WTC11 (cell line): ENCODE measurements around the gene FAM53A. TPM values are rescaled to one million over a fixed set of nuclear protein-coding genes. Genes with fewer than 3 reads are reported as not detected.

ENCODE experiments used
- ATAC-seq: fragments of 200-7000 bp; cut with Tn5 transposase; 2 replicates; pipeline ENCODE4 v1.10.0; 2021; ENCODE audit warnings: mild to moderate bottlenecking, moderate library complexity
- CTCF ChIA-PET: fragments of 300-600 bp; sonication (Branson Sonifier 250); formaldehyde crosslinking; loops from one replicate; lab custom pipeline; 2021; ENCODE audit warnings: antibody characterized with exemption; lab: Charles Lee
- POLR2A ChIA-PET: fragments of 350-600 bp; sonication (Branson Sonifier 250); formaldehyde crosslinking; loops from one replicate; lab custom pipeline; 2021; ENCODE audit warnings: antibody characterized with exemption; lab: Charles Lee
- DNase-seq: peaks from one replicate; pipeline ENCODE4 v3.0.0; 2021; ENCODE audit warnings: low spot score
- H3K27ac Mint-ChIP-seq: 2 replicates; pipeline ENCODE4 v1.8.0; 2021; ENCODE audit warnings: mixed read lengths
- H3K27me3 Mint-ChIP-seq: 2 replicates; pipeline ENCODE4 v1.8.0; 2021; ENCODE audit warnings: low read depth, mild to moderate bottlenecking, moderate library complexity, mixed read lengths
- H3K36me3 Mint-ChIP-seq: 2 replicates; pipeline ENCODE4 v1.8.0; 2021; ENCODE audit warnings: mixed read lengths
- H3K4me1 Mint-ChIP-seq: 2 replicates; pipeline ENCODE4 v1.8.0; 2022; ENCODE audit warnings: mixed read lengths
- H3K4me3 Mint-ChIP-seq: 2 replicates; pipeline ENCODE4 v1.8.0; 2021; ENCODE audit warnings: mild to moderate bottlenecking, moderate library complexity, mixed read lengths
- H3K9me3 Mint-ChIP-seq: 2 replicates; pipeline ENCODE4 v1.8.0; 2021; ENCODE audit warnings: mixed read lengths
- CTCF ChIP-seq: fragments of 200-600 bp; IDR thresholded peaks from 2 replicates; pipeline ENCODE4 v1.8.0; 2022; ENCODE audit warnings: antibody characterized with exemption
- E2F1 ChIP-seq: sonication (generic); formaldehyde crosslinking; IDR thresholded peaks from 2 replicates; pipeline ENCODE4 v1.8.0; 2022; ENCODE audit warnings: mild to moderate bottlenecking, missing genetic modification reagents
- FOXK1 ChIP-seq: sonication (generic); formaldehyde crosslinking; IDR thresholded peaks from 2 replicates; pipeline ENCODE4 v1.8.0; 2022; ENCODE audit warnings: mild to moderate bottlenecking, moderate library complexity, missing genetic modification reagents
- FOXP1 ChIP-seq: sonication (generic); formaldehyde crosslinking; IDR thresholded peaks from 2 replicates; pipeline ENCODE4 v1.8.0; 2022; ENCODE audit warnings: missing genetic modification reagents, mild to moderate bottlenecking, moderate library complexity, borderline replicate concordance
- GABPB1 ChIP-seq: sonication (generic); formaldehyde crosslinking; IDR thresholded peaks from 2 replicates; pipeline ENCODE4 v1.8.1; 2023; ENCODE audit warnings: mild to moderate bottlenecking, missing genetic modification reagents
- GRHL2 ChIP-seq: fragments of 250-450 bp; sonication (Bioruptor Pico); IDR thresholded peaks from 2 replicates; pipeline ENCODE4 v1.8.0; 2022; ENCODE audit warnings: mild to moderate bottlenecking, moderate library complexity; ENCODE audit not compliant: insufficient replicate concordance, severe bottlenecking
- HMGXB4 ChIP-seq: sonication (generic); formaldehyde crosslinking; IDR thresholded peaks from 2 replicates; pipeline ENCODE4 v1.8.1; 2023; ENCODE audit warnings: mild to moderate bottlenecking, moderate library complexity, missing genetic modification reagents
- IRF2 ChIP-seq: sonication (generic); formaldehyde crosslinking; IDR thresholded peaks from 2 replicates; pipeline ENCODE4 v1.8.0; 2022; ENCODE audit warnings: low read depth, missing genetic modification reagents, borderline replicate concordance
- JUN ChIP-seq: sonication (generic); formaldehyde crosslinking; IDR thresholded peaks from 2 replicates; pipeline ENCODE4 v1.8.0; 2023; ENCODE audit warnings: mild to moderate bottlenecking, missing genetic modification reagents
- MAX ChIP-seq: sonication (generic); formaldehyde crosslinking; IDR thresholded peaks from 2 replicates; pipeline ENCODE4 v1.8.0; 2022; ENCODE audit warnings: mild to moderate bottlenecking, missing genetic modification reagents
- PRRX2 ChIP-seq: fragments of 250-450 bp; sonication (Bioruptor Pico); IDR thresholded peaks from 2 replicates; pipeline ENCODE4 v1.8.0; 2021; ENCODE audit warnings: mild to moderate bottlenecking
- USF1 ChIP-seq: sonication (generic); formaldehyde crosslinking; IDR thresholded peaks from 2 replicates; pipeline ENCODE4 v1.8.0; 2022; ENCODE audit warnings: mild to moderate bottlenecking, missing genetic modification reagents
- ZNF263 ChIP-seq: sonication (generic); formaldehyde crosslinking; IDR thresholded peaks from 2 replicates; pipeline ENCODE4 v1.8.1; 2022; ENCODE audit warnings: low read depth, mild to moderate bottlenecking, moderate library complexity, missing genetic modification reagents
- total RNA-seq: library from RNA; stranded (reverse); gene quantifications from 3 replicates; pipeline ENCODE4 v1.2.3, GENCODE V29; 2021

The FAM53A gene
- total RNA-seq, 1 experiment from 2014 or later: 2.9 TPM

GRCh38 chr4:1726146-1726934 lies 42.2 kb upstream of the FAM53A start:
- peak overlapping the region; percentile 94 for H3K27ac Mint-ChIP-seq
- POLR2A ChIA-PET: no interaction called here
- no peaks in the 10 kb centered on the region for H3K9me3 Mint-ChIP-seq
- ATAC-seq (peak; percentile 53), DNase-seq (peak; percentile 95)
- peaks cover 21% of the 10 kb centered on the region for H3K4me1 Mint-ChIP-seq
- H3K27me3 Mint-ChIP-seq: no peaks in the 10 kb centered on the region
- CTCF ChIA-PET: interaction anchor here (0.6 to 1.6 kb wide), 14 partner anchors 9 to 173 kb away, joined by 3 to 15 read pairs (median 3); partner anchors contain the start of gene SLBP
- TF ChIP-seq HMGXB4 (CRISPR knock-in tag) (peak; percentile 45; the same call in 1 of the 2 replicates), CTCF (peak; percentile 98), FOXK1 (CRISPR knock-in tag) (peak; percentile 45; the same call in 1 of the 2 replicates), JUN (no peak)
- no peak overlapping the region for H3K4me3 Mint-ChIP-seq
- peaks cover 75% of the 10 kb centered on the region for H3K36me3 Mint-ChIP-seq

- H3K36me3 Mint-ChIP-seq: peaks cover 69% of the 10 kb centered on the region
- TF ChIP-seq IRF2: no peak
- no peak for TF ChIP-seq E2F1 (CRISPR knock-in tag)
- no peak for TF ChIP-seq ZNF263 (CRISPR knock-in tag)
- no peak for TF ChIP-seq HMGXB4 (CRISPR knock-in tag)
- TF ChIP-seq PRRX2 (CRISPR knock-in tag): no peak
- no peak for TF ChIP-seq GABPB1 (CRISPR knock-in tag)
- TF ChIP-seq USF1 (CRISPR knock-in tag): no peak
- no peak for TF ChIP-seq GRHL2 (CRISPR knock-in tag)
- TF ChIP-seq FOXP1 (CRISPR knock-in tag): no peak
- no peak for TF ChIP-seq MAX (CRISPR knock-in tag)
Observed at GRCh38 chr4:1725521-1725920, 41.4 kb upstream of the FAM53A start.

More at GRCh38 chr4:1725521-1725920, 41.4 kb upstream of the FAM53A start:
- no peak for DNase-seq
- Mint-ChIP-seq H3K27ac (no peak overlapping the region; the same call in 1 of the 2 replicates), H3K9me3 (no peaks in the 10 kb centered on the region), H3K4me1 (peaks cover 21% of the 10 kb centered on the region), H3K4me3 (no peak overlapping the region), H3K27me3 (no peaks in the 10 kb centered on the region)
- CTCF ChIA-PET: interaction anchor here (0.5 to 1.5 kb wide), 7 partner anchors 11 to 185 kb away, joined by 3 to 6 read pairs (median 3); no protein-coding TSS in a partner anchor
- no peak for ATAC-seq
- POLR2A ChIA-PET: no interaction called here
